ENCODE results near the gene LIMS2. TPM values are rescaled to one million over a fixed set of nuclear protein-coding genes. Genes with fewer than 3 reads are reported as not detected.

Gene LIMS2
- total RNA-seq, 3 donors from 2014 or later, result 9.5 to 27.9 (median 19.4) TPM

GRCh38 chr2:127619877-127620705, 55.2 kb downstream of the LIMS2 start:
- TF ChIP-seq POLR2A (IDR thresholded peaks at IDR 0.05) (no peak), POLR2AphosphoS5 (IDR thresholded peaks at IDR 0.05) (no peak), CTCF (IDR thresholded peaks at IDR 0.05) (no peak)
- no peaks in the 10 kb centered on the region for H3K36me3 ChIP-seq
- H3K4me3 ChIP-seq, result no peak overlapping the region
- H3K4me1 ChIP-seq, result no peaks in the 10 kb centered on the region
- intact Hi-C loops (cut with DNase I; ENCODE audit: low total_unique reads), result no loop called here
- H3K9me3 ChIP-seq, result no peaks in the 10 kb centered on the region
- H3K27ac ChIP-seq, result no peak overlapping the region
- no peaks in the 10 kb centered on the region for H3K27me3 ChIP-seq
- DNase-seq (ENCODE audit: low spot score in 2 of 2), result peak in 1 of 2 donors; percentile 17

- Histone ChIP-seq H3K27me3 (no peaks in the 10 kb centered on the region), H3K36me3 (no peaks in the 10 kb centered on the region), H3K9me3 (no peaks in the 10 kb centered on the region), H3K4me1 (no peaks in the 10 kb centered on the region), H3K4me3 (no peak overlapping the region), H3K27ac (no peak overlapping the region)
- TF ChIP-seq POLR2AphosphoS5 (IDR thresholded peaks at IDR 0.05) (no peak), POLR2A (IDR thresholded peaks at IDR 0.05) (no peak), CTCF (IDR thresholded peaks at IDR 0.05) (no peak)
- intact Hi-C loops (cut with DNase I; ENCODE audit: low total_unique reads), result no loop called here
- peak in 1 of 2 donors; percentile 20 for DNase-seq (ENCODE audit: low spot score in 2 of 2)
These were observed 56.1 kb downstream of the LIMS2 start for GRCh38 chr2:127619203-127619590.

GRCh38 chr2:127618551-127619202, 56.7 kb downstream of the LIMS2 start:
- no peak overlapping the region for H3K4me3 ChIP-seq
- no peaks in the 10 kb centered on the region for H3K27me3 ChIP-seq
- intact Hi-C loops (cut with DNase I; ENCODE audit: low total_unique reads), result no loop called here
- H3K27ac ChIP-seq, result no peak overlapping the region
- no peaks in the 10 kb centered on the region for H3K36me3 ChIP-seq
- no peaks in the 10 kb centered on the region for H3K4me1 ChIP-seq
- peaks cover 0 to 2% of the 10 kb centered on the region in 2 donors for H3K9me3 ChIP-seq
- DNase-seq (ENCODE audit: low spot score in 2 of 2), result peak in 1 of 2 donors; percentile 2
- TF ChIP-seq POLR2A (IDR thresholded peaks at IDR 0.05) (no peak), POLR2AphosphoS5 (IDR thresholded peaks at IDR 0.05) (no peak), CTCF (IDR thresholded peaks at IDR 0.05) (no peak)

- no peak for TF ChIP-seq POLR2A (IDR thresholded peaks at IDR 0.05)
- TF ChIP-seq CTCF (IDR thresholded peaks at IDR 0.05), result no peak
- TF ChIP-seq POLR2AphosphoS5 (IDR thresholded peaks at IDR 0.05), result no peak
- no peaks in the 10 kb centered on the region for H3K36me3 ChIP-seq
- no peaks in the 10 kb centered on the region for H3K4me1 ChIP-seq
- intact Hi-C loops (cut with DNase I; ENCODE audit: low total_unique reads), result no loop called here
- no peak overlapping the region for H3K4me3 ChIP-seq
- no peak overlapping the region for H3K27ac ChIP-seq
- no peaks in the 10 kb centered on the region for H3K27me3 ChIP-seq
- H3K9me3 ChIP-seq, result peaks cover 14 to 21% of the 10 kb centered on the region in 2 donors
- DNase-seq (ENCODE audit: low spot score in 2 of 2), result peak in 1 of 2 donors; percentile 10
These were observed 59.7 kb downstream of the LIMS2 start for GRCh38 chr2:127615511-127616166.

All from breast epithelium (tissue), 4 donors.